Left ventricle myocardium inferior (tissue), 1 donor: ENCODE results near the gene PRDX1. TPM values are rescaled to one million over a fixed set of nuclear protein-coding genes. Genes with fewer than 3 reads are reported as not detected.
"Not testable (repeated sequence)": the region's sequence is repeated elsewhere in the genome, so short reads cannot be mapped to it uniquely, and the experiment has no call there.

Experiments used
- DNase-seq: peaks from one replicate; pipeline ENCODE4 v3.0.0-alpha.2; 2020
- H3K27ac ChIP-seq: fragments of 200-600 bp; replicated peaks from 2 replicates; pipeline ENCODE4 v1.8.0; 2021
- H3K27me3 ChIP-seq: fragments of 200-600 bp; 2 replicates; pipeline ENCODE4 v1.8.0; 2021; ENCODE audit warnings: low read depth
- H3K36me3 ChIP-seq: fragments of 200-600 bp; 2 replicates; pipeline ENCODE4 v1.8.0; 2021
- H3K4me1 ChIP-seq: fragments of 200-600 bp; 2 replicates; pipeline ENCODE4 v1.8.0; 2021
- H3K4me3 ChIP-seq: fragments of 200-600 bp; 2 replicates; pipeline ENCODE4 v1.8.0; 2021; ENCODE audit warnings: mild to moderate bottlenecking, moderate library complexity
- H3K9me3 ChIP-seq: fragments of 200-600 bp; replicated peaks from 2 replicates; pipeline ENCODE4 v1.8.0; 2021
- CTCF ChIP-seq: fragments of 200-600 bp; IDR thresholded peaks from 2 replicates; pipeline ENCODE4 v1.8.0; 2021; ENCODE audit warnings: antibody characterized with exemption, mild to moderate bottlenecking, borderline replicate concordance
- intact Hi-C: fragments of 100-400 bp; cut with micrococcal nuclease; formaldehyde crosslinking; loops from one replicate; pipeline ENCODE4 v1.11.0; 2022
- total RNA-seq: library from RNA; stranded (reverse); fragmentation: NEBNext Ultra II Directional; extraction: Animal tissue kit (Norgen Biotek cat#: 25700); gene quantifications from one replicate; pipeline ENCODE4 v1.2.1, GENCODE V29; 2021
- donor health status: DM: no; HTN: yes; CAD: no; lungs with severe emphysema.

The PRDX1 gene
- total RNA-seq, 1 donor from 2014 or later: 255 TPM

- Histone ChIP-seq H3K27me3 (no peaks in the 10 kb centered on the region), H3K36me3 (no peaks in the 10 kb centered on the region), H3K4me1 (peaks cover 23% of the 10 kb centered on the region), H3K9me3 (no peaks in the 10 kb centered on the region), H3K27ac (no peak overlapping the region), H3K4me3 (no peak overlapping the region)
- intact Hi-C loops: loop anchor here (2.0 to 10.0 kb wide), 2 partner anchors 132 to 478 kb away; partner anchors contain the start of genes HECTD3 and UROD
- no peak for DNase-seq
- TF ChIP-seq CTCF: peak; percentile 69
Measured at GRCh38 chr1:45493116-45493697, 28.5 kb downstream of the PRDX1 start.

- Histone ChIP-seq H3K36me3 (no peaks in the 10 kb centered on the region), H3K9me3 (no peaks in the 10 kb centered on the region), H3K4me1 (peaks cover 23% of the 10 kb centered on the region), H3K27ac (no peak overlapping the region), H3K27me3 (no peaks in the 10 kb centered on the region), H3K4me3 (no peak overlapping the region)
- no peak for DNase-seq
- intact Hi-C loops: loop anchor here (2.0 to 10.0 kb wide), 2 partner anchors 132 to 478 kb away; partner anchors contain the start of genes HECTD3 and UROD
- TF ChIP-seq CTCF: no peak
Measured at GRCh38 chr1:45492691-45493090, 29.0 kb downstream of the PRDX1 start.

GRCh38 chr1:45491487-45492260 lies 30.0 kb downstream of the PRDX1 start:
- no peak for TF ChIP-seq CTCF
- intact Hi-C loops: loop anchor here (2.0 to 10.0 kb wide), 2 partner anchors 131 to 477 kb away; partner anchors contain the start of genes HECTD3 and UROD
- no peak for DNase-seq
- Histone ChIP-seq H3K9me3 (no peaks in the 10 kb centered on the region), H3K4me1 (peaks cover 23% of the 10 kb centered on the region), H3K36me3 (no peaks in the 10 kb centered on the region), H3K4me3 (peak overlapping the region; percentile 99), H3K27ac (peak overlapping the region; percentile 82), H3K27me3 (no peaks in the 10 kb centered on the region)

- peaks cover 23% of the 10 kb centered on the region for H3K4me1 ChIP-seq
- H3K27ac ChIP-seq: peak within 1 kb of the TSS; percentile 82
- intact Hi-C loops: loop anchor here (10.0 kb wide), 1 partner anchor 476 kb away; the partner anchor contains the start of genes HECTD3 and UROD
- no peaks in the 10 kb centered on the region for H3K36me3 ChIP-seq
- peak within 1 kb of the TSS; percentile 99 for H3K4me3 ChIP-seq
- peak; percentile 96 for DNase-seq
- H3K9me3 ChIP-seq: no peaks in the 10 kb centered on the region
- no peaks in the 10 kb centered on the region for H3K27me3 ChIP-seq
- peak; percentile 41 for TF ChIP-seq CTCF
Measured at GRCh38 chr1:45490626-45491486, 30.8 kb downstream of the PRDX1 start, which contains the start of gene TESK2. Gene TESK2 (minus strand): TSS chr1:45491163. CDS start chr1:45457785, 33,378 bp downstream.

GRCh38 chr1:45490121-45490625 lies 31.5 kb downstream of the PRDX1 start:
- H3K4me1 ChIP-seq: peaks cover 23% of the 10 kb centered on the region
- no peak for DNase-seq
- H3K27ac ChIP-seq: peak overlapping the region; percentile 82
- intact Hi-C loops: loop anchor here (10.0 kb wide), 1 partner anchor 475 kb away; the partner anchor contains the start of genes HECTD3 and UROD
- no peaks in the 10 kb centered on the region for H3K36me3 ChIP-seq
- no peaks in the 10 kb centered on the region for H3K9me3 ChIP-seq
- H3K4me3 ChIP-seq: peak overlapping the region; percentile 99
- no peaks in the 10 kb centered on the region for H3K27me3 ChIP-seq
- TF ChIP-seq CTCF: no peak

- H3K27me3 ChIP-seq, intact Hi-C loops, H3K36me3 ChIP-seq, DNase-seq, H3K27ac ChIP-seq, H3K9me3 ChIP-seq: not testable (repeated sequence)
- peaks cover 23% of the 10 kb centered on the region for H3K4me1 ChIP-seq
- peak overlapping the region; percentile 99 for H3K4me3 ChIP-seq
Measured at GRCh38 chr1:45489379-45489778, 32.3 kb downstream of the PRDX1 start.
